Limb (tissue), 2 donors: Measurements from ENCODE around the gene BLOC1S1.

Source experiments
- DNase-seq, 2 donors: peaks; one replicate each; pipeline ENCODE4 v3.0.0-alpha.2; 2016; ENCODE audit errors: extremely low spot score in 2 of 2

BLOC1S1 gene

GRCh38 chr12:55715833-55716581, at the start of gene BLOC1S1:
Gene BLOC1S1 (plus strand): TSS chr12:55716046. CDS start chr12:55716052, 6 bp downstream.
- peak; percentile 88 to 96 for DNase-seq

- no peak for DNase-seq
These were observed 49.3 kb upstream of the BLOC1S1 start for GRCh38 chr12:55666508-55666907.

GRCh38 chr12:55670276-55670675, 45.6 kb upstream of the BLOC1S1 start:
- no peak for DNase-seq

GRCh38 chr12:55671746-55672145, 44.1 kb upstream of the BLOC1S1 start:
- DNase-seq = no peak

GRCh38 chr12:55673638-55674037, 42.2 kb upstream of the BLOC1S1 start:
- DNase-seq = no peak

- DNase-seq = no peak
These were observed 40.2 kb upstream of the BLOC1S1 start for GRCh38 chr12:55675666-55676065.

GRCh38 chr12:55676707-55677106, 39.1 kb upstream of the BLOC1S1 start:
- DNase-seq = no peak

- no peak for DNase-seq
These were observed 36.2 kb upstream of the BLOC1S1 start for GRCh38 chr12:55679691-55680090.

- DNase-seq = peak in 1 of 2 donors; percentile 28
These were observed 34.4 kb upstream of the BLOC1S1 start for GRCh38 chr12:55681142-55682077.

GRCh38 chr12:55682087-55682796, 33.6 kb upstream of the BLOC1S1 start:
- no peak for DNase-seq

GRCh38 chr12:55683676-55684075, 32.2 kb upstream of the BLOC1S1 start:
- no peak for DNase-seq

GRCh38 chr12:55684761-55685370, 31.0 kb upstream of the BLOC1S1 start:
- no peak for DNase-seq

- DNase-seq = no peak
These were observed 30.2 kb upstream of the BLOC1S1 start for GRCh38 chr12:55685671-55686070.

GRCh38 chr12:55686366-55687010, 29.4 kb upstream of the BLOC1S1 start:
- no peak for DNase-seq

GRCh38 chr12:55687746-55688145, 28.1 kb upstream of the BLOC1S1 start:
- DNase-seq = no peak

- DNase-seq = no peak
These were observed 26.9 kb upstream of the BLOC1S1 start for GRCh38 chr12:55688716-55689655.

- no peak for DNase-seq
These were observed 23.1 kb upstream of the BLOC1S1 start for GRCh38 chr12:55692631-55693322.

GRCh38 chr12:55693323-55694187, 22.3 kb upstream of the BLOC1S1 start:
- no peak for DNase-seq
